Transverse colon (tissue), 4 donors: ENCODE data around the gene UBQLNL. TPM values are rescaled to one million over a fixed set of nuclear protein-coding genes. Genes with fewer than 3 reads are reported as not detected.

Experiments
- DNase-seq: peaks from one replicate; pipeline ENCODE4 v3.0.0-alpha.2; 2019
- H3K27ac ChIP-seq, 4 donors: fragments of 200-600 bp; sonication (generic); 2 replicates each; pipeline ENCODE4 v1.5.1; 2016 to 2018; ENCODE audit warnings: inconsistent platforms in 4 of 4
- H3K27me3 ChIP-seq: fragments of 200-600 bp; sonication (generic); 2 replicates; pipeline ENCODE4 v1.5.1; 2017; ENCODE audit warnings: inconsistent platforms
- H3K36me3 ChIP-seq, 4 donors: fragments of 200-600 bp; sonication (generic); 2 replicates each; pipeline ENCODE4 v1.5.1; 2017 to 2019; ENCODE audit warnings: inconsistent platforms in 4 of 4
- H3K4me1 ChIP-seq, 4 donors: fragments of 200-600 bp; sonication (generic); 2 replicates each; pipeline ENCODE4 v1.5.1; 2017 to 2020; ENCODE audit warnings: inconsistent platforms in 4 of 4
- H3K4me3 ChIP-seq, 4 donors: fragments of 200-600 bp; sonication (generic); 1 replicate in 1 of 4; 2 replicates in 3 of 4; pipeline versions ENCODE4 v1.5.1 to v1.6.1; 2017 to 2019; ENCODE audit warnings: inconsistent platforms in 4 of 4
- H3K9me3 ChIP-seq, 2 donors: fragments of 200-600 bp; sonication (generic); 2 replicates each; pipeline ENCODE4 v1.5.1; 2017 to 2019; ENCODE audit warnings: inconsistent platforms in 2 of 2
- EP300 ChIP-seq: sonication (generic); formaldehyde crosslinking; IDR thresholded peaks from one replicate; pipeline ENCODE4 v1.6.1; 2017; ENCODE audit warnings: antibody characterized with exemption, low read depth
- POLR2A ChIP-seq: fragments of 450-650 bp; IDR thresholded peaks from one replicate; pipeline ENCODE4 v1.6.1; 2016; ENCODE audit warnings: antibody characterized with exemption, mild to moderate bottlenecking, moderate library complexity
- POLR2AphosphoS5 ChIP-seq, 3 donors: sonication (generic); formaldehyde crosslinking; IDR thresholded peaks; one replicate each; pipeline ENCODE4 v1.6.1; 2016; ENCODE audit warnings: antibody characterized with exemption in 3 of 3
- WGBS, 2 donors: methylation state at CpG; one replicate each; pipeline ENCODE4 v1.1.5; 2018; ENCODE audit warnings: low coverage in 1 of 2; 5-methylcytosine and 5-hydroxymethylcytosine counted together
- in situ Hi-C, 4 donors: fragments of 200-750 bp; cut with MboI; loops; one replicate each; pipeline versions ENCODE4 v1.15.0 to v1.15.1; 2017; ENCODE audit warnings: low sequenced_read_pairs in 3 of 4, low pct_ligation_motif_present in 1 of 4, low pct_unique_long_range_greater_than_20kb in 1 of 4
- intact Hi-C: fragments of 100-400 bp; cut with DNase I; formaldehyde crosslinking; loops from one replicate; pipeline ENCODE4 v1.15.1; 2023; ENCODE audit warnings: low total_unique reads
- total RNA-seq, 4 donors: library from RNA; depleted of rRNA; stranded (reverse); fragments of >200 nt; gene quantifications; one replicate each; pipeline ENCODE4 v1.1.0, GENCODE V29; 2016
- TF ChIP-seq, protein P1 (sequence below), 5 experiments: fragments of 200-600 bp in 3 of 5; fragments of 450-650 bp in 2 of 5; sonication (generic) in 3 of 5; IDR thresholded peaks; 1 replicate in 2 of 5; 2 replicates in 3 of 5; pipeline ENCODE4 v1.5.1; 2016 to 2017; ENCODE audit warnings: antibody characterized with exemption in 5 of 5, inconsistent platforms in 3 of 5, mild to moderate bottlenecking in 2 of 5, moderate library complexity in 1 of 5

The UBQLNL gene
- total RNA-seq, result 1 to 10 TPM in 1 of 4 donors, under 1 TPM in 2, not detected in 1; 0.41 to 1.8 (median 0.48) TPM

- no peak for TF ChIP-seq POLR2A
- TF ChIP-seq, protein P1, sequence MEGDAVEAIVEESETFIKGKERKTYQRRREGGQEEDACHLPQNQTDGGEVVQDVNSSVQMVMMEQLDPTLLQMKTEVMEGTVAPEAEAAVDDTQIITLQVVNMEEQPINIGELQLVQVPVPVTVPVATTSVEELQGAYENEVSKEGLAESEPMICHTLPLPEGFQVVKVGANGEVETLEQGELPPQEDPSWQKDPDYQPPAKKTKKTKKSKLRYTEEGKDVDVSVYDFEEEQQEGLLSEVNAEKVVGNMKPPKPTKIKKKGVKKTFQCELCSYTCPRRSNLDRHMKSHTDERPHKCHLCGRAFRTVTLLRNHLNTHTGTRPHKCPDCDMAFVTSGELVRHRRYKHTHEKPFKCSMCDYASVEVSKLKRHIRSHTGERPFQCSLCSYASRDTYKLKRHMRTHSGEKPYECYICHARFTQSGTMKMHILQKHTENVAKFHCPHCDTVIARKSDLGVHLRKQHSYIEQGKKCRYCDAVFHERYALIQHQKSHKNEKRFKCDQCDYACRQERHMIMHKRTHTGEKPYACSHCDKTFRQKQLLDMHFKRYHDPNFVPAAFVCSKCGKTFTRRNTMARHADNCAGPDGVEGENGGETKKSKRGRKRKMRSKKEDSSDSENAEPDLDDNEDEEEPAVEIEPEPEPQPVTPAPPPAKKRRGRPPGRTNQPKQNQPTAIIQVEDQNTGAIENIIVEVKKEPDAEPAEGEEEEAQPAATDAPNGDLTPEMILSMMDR (IDR thresholded peaks at IDR 0.05), result no peak
- TF ChIP-seq POLR2AphosphoS5 (IDR thresholded peaks at IDR 0.05), result no peak
- TF ChIP-seq EP300, result no peak
- no peak within 1 kb of the TSS for H3K4me3 ChIP-seq
- 76 to 89% methylated on average over 2 of the region's 2 CpGs for WGBS, 2 donors
- no peaks in the 10 kb centered on the region for H3K36me3 ChIP-seq
- H3K27me3 ChIP-seq, result no peaks in the 10 kb centered on the region
- H3K9me3 ChIP-seq, result no peaks in the 10 kb centered on the region
- intact Hi-C loops (no loop called here), in situ Hi-C loops (no loop called here)
- no peaks in the 10 kb centered on the region for H3K4me1 ChIP-seq
- H3K27ac ChIP-seq, result no peak within 1 kb of the TSS
- no peak for DNase-seq
These were observed at the start of gene UBQLNL for GRCh38 chr11:5516599-5516998. TSS of gene UBQLNL (minus strand) at chr11:5516699. CDS start at chr11:5516441, 258 bp downstream.

- 57 to 65% methylated on average over 1 of the region's 1 CpG for WGBS, 2 donors
- no peaks in the 10 kb centered on the region for H3K4me1 ChIP-seq
- no peak for DNase-seq
- TF ChIP-seq POLR2A (no peak), EP300 (no peak), POLR2AphosphoS5 (IDR thresholded peaks at IDR 0.05) (no peak)
- TF ChIP-seq, protein P1 (IDR thresholded peaks at IDR 0.05), result no peak
- no peaks in the 10 kb centered on the region for H3K9me3 ChIP-seq
- no peaks in the 10 kb centered on the region for H3K36me3 ChIP-seq
- in situ Hi-C loops (no loop called here), intact Hi-C loops (no loop called here)
- H3K27ac ChIP-seq, result no peak overlapping the region
- H3K27me3 ChIP-seq, result no peaks in the 10 kb centered on the region
- no peak overlapping the region for H3K4me3 ChIP-seq
These were observed 47.9 kb upstream of the UBQLNL start for GRCh38 chr11:5564259-5565019.

DNA sequence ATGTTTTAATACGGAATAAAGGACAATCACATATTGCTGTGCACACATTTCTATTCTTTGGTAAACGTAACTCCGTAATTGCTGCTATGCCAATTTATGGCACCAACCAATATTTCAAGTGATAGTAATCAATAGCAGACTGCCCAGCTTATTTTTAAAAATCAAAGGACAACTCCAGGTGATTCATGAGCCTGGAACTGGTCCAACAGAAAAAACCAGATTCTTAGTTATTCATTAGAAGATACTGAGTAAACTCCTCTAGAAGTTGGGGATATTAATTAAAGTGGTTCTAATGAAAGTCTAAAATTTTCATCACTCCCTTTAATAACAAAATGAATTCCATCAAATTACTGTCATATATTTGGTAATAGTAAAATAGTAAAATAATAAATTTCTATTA, 41.3 kb upstream of the UBQLNL start:
- intact Hi-C loops, result no loop called here
- Histone ChIP-seq H3K36me3 (no peaks in the 10 kb centered on the region), H3K9me3 (no peaks in the 10 kb centered on the region), H3K27ac (no peak overlapping the region), H3K27me3 (no peaks in the 10 kb centered on the region), H3K4me3 (no peak overlapping the region), H3K4me1 (no peaks in the 10 kb centered on the region)
- no peak for DNase-seq
- no peak for TF ChIP-seq EP300
- TF ChIP-seq, protein P1 (IDR thresholded peaks at IDR 0.05), result no peak
- WGBS, 2 donors, result 58 to 85% methylated on average over 3 of the region's 3 CpGs
- in situ Hi-C loops, result no loop called here

GRCh38 chr11:5556596-5557188, 40.2 kb upstream of the UBQLNL start:
- no peak for DNase-seq
- Histone ChIP-seq H3K4me1 (no peaks in the 10 kb centered on the region), H3K36me3 (no peaks in the 10 kb centered on the region), H3K9me3 (no peaks in the 10 kb centered on the region), H3K27me3 (no peaks in the 10 kb centered on the region), H3K27ac (no peak overlapping the region), H3K4me3 (no peak overlapping the region)
- WGBS, 2 donors, result 34 to 58% methylated on average over 3 of the region's 3 CpGs
- in situ Hi-C loops (no loop called here), intact Hi-C loops (no loop called here)
- TF ChIP-seq POLR2AphosphoS5 (IDR thresholded peaks at IDR 0.05), result no peak
- TF ChIP-seq EP300, result no peak
- no peak for TF ChIP-seq POLR2A
- TF ChIP-seq, protein P1 (IDR thresholded peaks at IDR 0.05), result no peak
